A549 (cell line): ENCODE results near the gene EEFSEC. TPM values are rescaled to one million over a fixed set of nuclear protein-coding genes. Genes with fewer than 3 reads are reported as not detected.

Experiments used
- ATOH8 ChIP-seq: fragments of 250-450 bp; sonication (Bioruptor Pico); IDR thresholded peaks from 2 replicates; pipeline ENCODE4 v1.5.0; 2020; ENCODE audit warnings: low read depth, mild to moderate bottlenecking, moderate library complexity
- BCL3 ChIP-seq: fragments of >200 bp; sonication (Bioruptor Twin); formaldehyde crosslinking; IDR thresholded peaks from 3 replicates; pipeline ENCODE4 v1.6.1; 2016
- BHLHE40 ChIP-seq: IDR thresholded peaks from 2 replicates; pipeline ENCODE4 v1.6.1; 2012; ENCODE audit warnings: low read depth, low read length, inconsistent platforms
- CBX8 ChIP-seq: fragments of 200-600 bp; sonication (generic); IDR thresholded peaks from 2 replicates; pipeline ENCODE4 v1.6.1; 2016
- CEBPB ChIP-seq, 2 experiments: fragments of >200 bp in 1 of 2; sonication (Bioruptor Twin) in 1 of 2; formaldehyde crosslinking in 1 of 2; IDR thresholded peaks; 2 replicates each; pipeline ENCODE4 v1.6.1; 2012 to 2016
- CHD2 ChIP-seq: fragments of 150-350 bp; IDR thresholded peaks from 2 replicates; pipeline ENCODE4 v1.6.1; 2014; ENCODE audit warnings: low read length; ENCODE audit not compliant: partially characterized antibody
- E2F6 ChIP-seq: IDR thresholded peaks from 2 replicates; pipeline ENCODE4 v1.6.1; 2012; ENCODE audit warnings: low read depth, borderline replicate concordance
- EHF ChIP-seq: fragments of 250-450 bp; sonication (Bioruptor Pico); IDR thresholded peaks from 2 replicates; pipeline ENCODE4 v1.5.0; 2020; ENCODE audit warnings: mild to moderate bottlenecking
- EHMT2 ChIP-seq: fragments of 200-600 bp; sonication (generic); IDR thresholded peaks from 2 replicates; pipeline ENCODE4 v1.6.1; 2016; ENCODE audit warnings: antibody characterized with exemption, low read depth, mild to moderate bottlenecking, moderate library complexity
- ELK1 ChIP-seq: fragments of 150-350 bp; IDR thresholded peaks from 2 replicates; pipeline ENCODE4 v1.6.1; 2014; ENCODE audit warnings: low read depth, mild to moderate bottlenecking, low read length
- EP300 ChIP-seq, 2 experiments: fragments of >200 bp; sonication (Bioruptor Twin); formaldehyde crosslinking; IDR thresholded peaks; 2 replicates in 1 of 2; 3 replicates in 1 of 2; pipeline ENCODE4 v1.6.1; 2016 to 2017
- FOSB ChIP-seq: fragments of 250-450 bp; sonication (Bioruptor Pico); IDR thresholded peaks from 2 replicates; pipeline ENCODE4 v1.5.0; 2020; ENCODE audit warnings: mild to moderate bottlenecking, moderate library complexity
- HES2 ChIP-seq: fragments of >200 bp; sonication (Bioruptor Twin); formaldehyde crosslinking; IDR thresholded peaks from 2 replicates; pipeline ENCODE4 v1.6.1; 2016
- HEYL ChIP-seq: fragments of 250-450 bp; sonication (Bioruptor Pico); IDR thresholded peaks from 2 replicates; pipeline ENCODE4 v1.8.0; 2021; ENCODE audit warnings: mild to moderate bottlenecking, moderate library complexity
- HOXB5 ChIP-seq: fragments of 250-450 bp; sonication (Bioruptor Pico); IDR thresholded peaks from 2 replicates; pipeline ENCODE4 v1.5.0; 2020; ENCODE audit warnings: mild to moderate bottlenecking, moderate library complexity
- JUN ChIP-seq, 2 experiments: fragments of >200 bp; sonication (Bioruptor Twin); formaldehyde crosslinking; IDR thresholded peaks; 2 replicates in 1 of 2; 3 replicates in 1 of 2; pipeline ENCODE4 v1.6.1; 2016 to 2017
- JUNB ChIP-seq: fragments of >200 bp; sonication (Bioruptor Twin); formaldehyde crosslinking; IDR thresholded peaks from 2 replicates; pipeline ENCODE4 v1.6.1; 2016
- KDM1A ChIP-seq: fragments of 200-600 bp; sonication (generic); IDR thresholded peaks from 2 replicates; pipeline ENCODE4 v1.6.1; 2016; ENCODE audit warnings: low read depth, mild to moderate bottlenecking
- KDM5A ChIP-seq: fragments of 200-600 bp; sonication (generic); IDR thresholded peaks from 2 replicates; pipeline ENCODE4 v1.6.1; 2016; ENCODE audit warnings: antibody characterized with exemption, mild to moderate bottlenecking
- MAZ ChIP-seq: fragments of 150-350 bp; IDR thresholded peaks from 2 replicates; pipeline ENCODE4 v1.6.1; 2014; ENCODE audit warnings: antibody characterized with exemption, low read depth, low read length, borderline replicate concordance
- MYC ChIP-seq: IDR thresholded peaks from 2 replicates; pipeline ENCODE4 v1.6.1; 2012; ENCODE audit warnings: mild to moderate bottlenecking, inconsistent platforms, low read length, improper control_type of control experiment, borderline replicate concordance
- NPAS2 ChIP-seq: fragments of 250-450 bp; sonication (Bioruptor Pico); IDR thresholded peaks from 2 replicates; pipeline ENCODE4 v1.8.0; 2022; ENCODE audit warnings: mild to moderate bottlenecking, moderate library complexity, borderline replicate concordance
- NR3C1 ChIP-seq: fragments of >200 bp; sonication (Bioruptor Twin); formaldehyde crosslinking; IDR thresholded peaks from 3 replicates; pipeline ENCODE4 v1.6.1; 2017
- PBX3 ChIP-seq: IDR thresholded peaks from 2 replicates; pipeline ENCODE4 v1.6.1; 2012
- PHF8 ChIP-seq: fragments of 200-600 bp; sonication (generic); IDR thresholded peaks from 2 replicates; pipeline ENCODE4 v1.6.1; 2016; ENCODE audit warnings: low read depth, mild to moderate bottlenecking, antibody characterized with exemption, moderate library complexity, borderline replicate concordance
- POLR2AphosphoS2 ChIP-seq: conservative IDR thresholded peaks from 2 replicates; pipeline ENCODE4 v1.6.1; 2012; ENCODE audit warnings: low read length, improper control_type of control experiment, inconsistent platforms
- RCOR1 ChIP-seq: fragments of 150-350 bp; IDR thresholded peaks from 2 replicates; pipeline ENCODE4 v1.6.1; 2014; ENCODE audit warnings: antibody characterized with exemption, low read length, low read depth
- REST ChIP-seq: fragments of 200-600 bp; sonication (generic); IDR thresholded peaks from 2 replicates; pipeline ENCODE4 v1.6.1; 2016; ENCODE audit warnings: antibody characterized with exemption, mild to moderate bottlenecking, moderate library complexity
- RFX5 ChIP-seq: fragments of 450-650 bp; IDR thresholded peaks from 2 replicates; pipeline ENCODE4 v1.7.1; 2014; ENCODE audit warnings: antibody characterized with exemption, mild to moderate bottlenecking, moderate library complexity
- SMC3 ChIP-seq: fragments of >200 bp; sonication (Bioruptor Twin); formaldehyde crosslinking; IDR thresholded peaks from 3 replicates; pipeline ENCODE4 v1.6.1; 2018; ENCODE audit warnings: inconsistent platforms
- TFCP2L1 ChIP-seq: fragments of 250-450 bp; sonication (Bioruptor Pico); IDR thresholded peaks from 2 replicates; pipeline ENCODE4 v1.5.0; 2021; ENCODE audit warnings: mild to moderate bottlenecking
- ZC3H11A ChIP-seq: fragments of 450-650 bp; IDR thresholded peaks from 2 replicates; pipeline ENCODE4 v1.6.1; 2014; ENCODE audit warnings: antibody characterized with exemption, mild to moderate bottlenecking
- ZFP36 ChIP-seq: fragments of 450-650 bp; IDR thresholded peaks from 2 replicates; pipeline ENCODE4 v1.6.1; 2014; ENCODE audit warnings: borderline replicate concordance; ENCODE audit not compliant: partially characterized antibody
- ZSCAN20 ChIP-seq: fragments of 250-450 bp; sonication (Bioruptor Pico); IDR thresholded peaks from 2 replicates; pipeline ENCODE4 v1.8.0; 2022; ENCODE audit warnings: mild to moderate bottlenecking, moderate library complexity
- polyA plus RNA-seq, 4 experiments: library from polyadenylated mRNA; depleted of rRNA in 3 of 4; stranded (reverse); fragments of >200 nt; fragmentation: RNase III in 1 of 4; extraction: RNeasy Plus Mini Kit Qiagen cat#74134 plus additional on column Dnase treatment in 1 of 4; gene quantifications; 2 replicates in 3 of 4; 3 replicates in 1 of 4; pipeline ENCODE4 v1.2.3, GENCODE V29; 2011 to 2017

The EEFSEC gene
- polyA plus RNA-seq, 2 of the 4 experiments (the other 2 are of a cell fraction) = 6.9 to 7.3 TPM

- no peak for TF ChIP-seq EHF (CRISPR knock-in tag)
- TF ChIP-seq NR3C1 = no peak
- TF ChIP-seq ZSCAN20 (CRISPR knock-in tag) = no peak
- no peak for TF ChIP-seq ELK1
- no peak for TF ChIP-seq KDM1A
- TF ChIP-seq BCL3 = peak; percentile 61; the same call in 1 of the 3 replicates
- TF ChIP-seq TFCP2L1 (CRISPR knock-in tag) = no peak
- peak; percentile 81; the same call in 1 of the 2 replicates for TF ChIP-seq RFX5
- no peak for TF ChIP-seq MAZ
- peak; percentile 65; the same call in 1 of the 2 replicates for TF ChIP-seq E2F6
- TF ChIP-seq POLR2AphosphoS2 = no peak
- TF ChIP-seq HES2 = no peak
- TF ChIP-seq SMC3 = no peak
- TF ChIP-seq JUN (IDR thresholded peaks at IDR 0.05) = peak in 1 of 2 experiments; percentile 75; a peak in 2 of 5 replicates
- TF ChIP-seq EP300 (IDR thresholded peaks at IDR 0.05) = no peak
- TF ChIP-seq PBX3 = peak; percentile 95
- TF ChIP-seq MYC = peak; percentile 87
- TF ChIP-seq ZC3H11A = no peak
- no peak for TF ChIP-seq RCOR1
- TF ChIP-seq HOXB5 (CRISPR knock-in tag) = no peak
- TF ChIP-seq EHMT2 = no peak
- no peak for TF ChIP-seq CBX8
- peak; percentile 41 to 63; a peak in 3 of 4 replicates for TF ChIP-seq CEBPB (IDR thresholded peaks at IDR 0.05)
- TF ChIP-seq ZFP36 = no peak
- 0 out of 2 replicates have a peak, but pooled peaks have one; percentile 38 for TF ChIP-seq KDM5A
- peak; percentile 57; the same call in 1 of the 2 replicates for TF ChIP-seq PHF8
- TF ChIP-seq HEYL (CRISPR knock-in tag) = no peak
- no peak for TF ChIP-seq BHLHE40
- no peak for TF ChIP-seq FOSB
- no peak for TF ChIP-seq JUNB
- no peak for TF ChIP-seq NPAS2 (CRISPR knock-in tag)
- no peak for TF ChIP-seq CHD2
- no peak for TF ChIP-seq ATOH8
- TF ChIP-seq REST = no peak
Observed at GRCh38 chr3:128123538-128124368, 29.5 kb upstream of the EEFSEC start, which contains the start of gene RUVBL1 (continued).
